Body of pancreas (tissue), 4 donors: ENCODE data around the gene ARPC5.

Source experiments
- CTCF ChIP-seq, 7 experiments: fragments of 450-650 bp in 4 of 7; fragments of 200-600 bp in 3 of 7; sonication (generic) in 3 of 7; IDR thresholded peaks; one replicate each; pipeline ENCODE4 v1.5.1; 2016 to 2019; ENCODE audit warnings: antibody characterized with exemption in 7 of 7
- POLR2A ChIP-seq, 3 donors: fragments of 450-650 bp; IDR thresholded peaks; one replicate each; pipeline ENCODE4 v1.6.1; 2016; ENCODE audit warnings: antibody characterized with exemption in 3 of 3, mild to moderate bottlenecking in 2 of 3

GRCh38 chr1:183678819-183679218 lies 43.2 kb upstream of the ARPC5 start:
- TF ChIP-seq CTCF (IDR thresholded peaks at IDR 0.05) (no peak), POLR2A (IDR thresholded peaks at IDR 0.05) (no peak)
